GM12865 (cell line): ENCODE results near the gene HIBADH.
"Not testable (repeated sequence)": the region's sequence is repeated elsewhere in the genome, so short reads cannot be mapped to it uniquely, and the experiment has no call there.

Source experiments
- DNase-seq: peaks from one replicate; pipeline ENCODE4 v3.0.0; 2010; ENCODE audit warnings: low read depth
- H3K4me3 ChIP-seq: 2 replicates; pipeline ENCODE4 v1.5.1; 2011; ENCODE audit warnings: mild to moderate bottlenecking, low read depth, low read length, control low read depth
- CTCF ChIP-seq: IDR thresholded peaks from 2 replicates; pipeline ENCODE4 v1.5.1; 2011; ENCODE audit warnings: low read length, control low read depth, low read depth, inconsistent platforms; ENCODE audit not compliant: insufficient read depth; ENCODE audit errors: missing control alignments

HIBADH gene

GRCh38 chr7:27640884-27641574, 21.7 kb downstream of the HIBADH start:
- no peak for TF ChIP-seq CTCF
- H3K4me3 ChIP-seq, result peak overlapping the region; percentile 31; the same call in 1 of the 2 replicates
- peak; percentile 42 for DNase-seq

- no peak for DNase-seq
- no peak for TF ChIP-seq CTCF
- no peak overlapping the region for H3K4me3 ChIP-seq
Observed at GRCh38 chr7:27639851-27640250, 22.8 kb downstream of the HIBADH start.

- not testable (repeated sequence) for DNase-seq, H3K4me3 ChIP-seq
Observed at GRCh38 chr7:27639048-27639447, 23.6 kb downstream of the HIBADH start.

- DNase-seq, result no peak
- H3K4me3 ChIP-seq, result no peak overlapping the region
Observed at GRCh38 chr7:27636326-27637006, 26.2 kb downstream of the HIBADH start.

GRCh38 chr7:27635728-27636127, 27.0 kb downstream of the HIBADH start:
- H3K4me3 ChIP-seq, result no peak overlapping the region
- no peak for TF ChIP-seq CTCF
- DNase-seq, result no peak

More at GRCh38 chr7:27636326-27637006, 26.2 kb downstream of the HIBADH start:
- TF ChIP-seq CTCF, result no peak

GRCh38 chr7:27634671-27635493, 27.8 kb downstream of the HIBADH start:
- DNase-seq, result no peak
- TF ChIP-seq CTCF, result no peak

GRCh38 chr7:27633062-27633461, 29.6 kb downstream of the HIBADH start:
- H3K4me3 ChIP-seq, result no peak overlapping the region
- no peak for DNase-seq
- no peak for TF ChIP-seq CTCF

More at GRCh38 chr7:27634671-27635493, 27.8 kb downstream of the HIBADH start:
- no peak overlapping the region for H3K4me3 ChIP-seq
